Subcutaneous adipose tissue (tissue), 4 donors: ENCODE results near the gene NAMPT. TPM values are rescaled to one million over a fixed set of nuclear protein-coding genes. Genes with fewer than 3 reads are reported as not detected.

Experiments
- total RNA-seq, 4 donors: library from RNA; depleted of rRNA; stranded (reverse); fragments of >200 nt; gene quantifications; one replicate each; pipeline ENCODE4 v1.1.0, GENCODE V29; 2016
- TF ChIP-seq, protein P1 (sequence below): fragments of 450-650 bp; IDR thresholded peaks from one replicate; pipeline ENCODE4 v1.5.1; 2016; ENCODE audit warnings: low read depth, mild to moderate bottlenecking, control low read depth, antibody characterized with exemption, moderate library complexity

Gene NAMPT
- total RNA-seq, 4 donors from 2014 or later, result 118 to 436 (median 356) TPM

DNA sequence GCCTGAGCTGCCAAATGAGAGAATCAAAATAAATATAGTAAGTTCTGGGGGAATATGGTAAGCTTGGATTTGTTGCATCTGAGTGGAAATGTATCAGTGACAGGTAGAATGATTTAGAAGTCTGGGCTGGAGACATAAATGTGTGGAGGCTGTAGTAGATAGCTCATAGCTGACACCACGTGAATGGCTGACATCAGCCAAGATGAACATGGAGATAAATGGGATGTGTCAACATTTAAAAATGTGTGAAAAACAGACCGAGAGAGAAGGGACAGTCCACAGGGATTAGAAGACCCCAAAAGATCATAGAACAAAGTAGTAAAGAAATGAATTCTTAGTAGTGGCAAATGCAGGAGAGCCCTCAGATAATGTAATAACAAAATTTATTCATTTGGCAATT is 40.9 kb downstream of the NAMPT start:
- TF ChIP-seq, protein P1, sequence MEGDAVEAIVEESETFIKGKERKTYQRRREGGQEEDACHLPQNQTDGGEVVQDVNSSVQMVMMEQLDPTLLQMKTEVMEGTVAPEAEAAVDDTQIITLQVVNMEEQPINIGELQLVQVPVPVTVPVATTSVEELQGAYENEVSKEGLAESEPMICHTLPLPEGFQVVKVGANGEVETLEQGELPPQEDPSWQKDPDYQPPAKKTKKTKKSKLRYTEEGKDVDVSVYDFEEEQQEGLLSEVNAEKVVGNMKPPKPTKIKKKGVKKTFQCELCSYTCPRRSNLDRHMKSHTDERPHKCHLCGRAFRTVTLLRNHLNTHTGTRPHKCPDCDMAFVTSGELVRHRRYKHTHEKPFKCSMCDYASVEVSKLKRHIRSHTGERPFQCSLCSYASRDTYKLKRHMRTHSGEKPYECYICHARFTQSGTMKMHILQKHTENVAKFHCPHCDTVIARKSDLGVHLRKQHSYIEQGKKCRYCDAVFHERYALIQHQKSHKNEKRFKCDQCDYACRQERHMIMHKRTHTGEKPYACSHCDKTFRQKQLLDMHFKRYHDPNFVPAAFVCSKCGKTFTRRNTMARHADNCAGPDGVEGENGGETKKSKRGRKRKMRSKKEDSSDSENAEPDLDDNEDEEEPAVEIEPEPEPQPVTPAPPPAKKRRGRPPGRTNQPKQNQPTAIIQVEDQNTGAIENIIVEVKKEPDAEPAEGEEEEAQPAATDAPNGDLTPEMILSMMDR, result no peak

DNA sequence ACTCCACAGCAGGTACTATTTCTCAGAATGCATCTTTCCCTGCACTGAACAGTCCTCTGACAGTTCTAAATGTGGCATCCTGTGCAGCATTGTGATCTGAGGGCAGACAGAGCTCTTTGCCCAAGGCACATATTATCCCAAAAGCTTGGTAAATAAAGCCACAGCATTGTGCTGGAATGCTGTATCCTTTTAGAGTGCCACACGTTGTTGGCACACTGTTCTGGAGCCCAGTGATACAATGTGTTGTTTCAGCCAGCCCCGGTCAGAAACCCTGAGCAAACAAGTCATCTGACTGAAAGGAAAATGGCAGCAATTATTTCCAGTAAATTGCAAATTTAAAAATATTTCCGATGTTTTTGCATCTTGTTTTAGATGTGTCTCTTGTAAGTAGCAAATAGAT is 45.4 kb downstream of the NAMPT start:
- TF ChIP-seq, protein P1, result no peak

DNA sequence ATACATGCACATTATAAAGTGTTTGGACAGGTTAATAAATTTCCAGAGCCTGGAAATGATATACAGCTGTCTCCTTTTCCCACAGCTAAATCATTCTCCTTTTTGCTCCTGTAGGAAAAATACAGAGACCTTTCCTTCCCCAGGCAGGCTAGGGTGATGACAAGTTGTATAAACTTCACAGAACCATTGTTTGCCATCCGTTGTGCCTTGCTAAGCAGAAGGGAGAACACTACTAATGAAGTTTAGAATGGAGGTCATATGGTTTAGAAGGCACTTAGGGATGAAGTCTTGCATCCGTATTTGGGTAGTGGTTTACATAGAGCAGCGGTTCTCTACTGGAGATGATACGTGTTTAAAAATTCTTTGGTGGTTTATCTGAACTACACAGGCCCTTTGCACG is 46.0 kb downstream of the NAMPT start:
- TF ChIP-seq, protein P1, result no peak

DNA sequence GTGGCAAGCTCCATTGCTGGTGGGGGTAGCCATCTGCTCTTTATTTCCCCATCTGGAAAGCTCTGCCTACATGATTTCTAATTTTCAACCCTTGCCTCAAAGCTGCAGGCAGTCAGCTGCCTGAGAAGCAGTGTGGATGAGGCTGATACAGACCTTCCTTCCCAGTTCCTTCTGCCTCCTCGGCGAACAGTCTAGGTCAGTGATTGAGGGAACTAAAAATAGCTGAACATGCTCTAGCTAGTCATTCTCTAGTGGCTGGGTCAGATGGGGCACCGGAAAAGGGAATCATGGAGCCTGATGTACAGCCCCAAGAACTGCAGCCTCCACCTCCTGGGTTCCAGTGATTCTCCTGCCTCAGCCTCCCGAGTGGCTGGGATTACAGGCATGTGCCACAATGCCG is 48.7 kb downstream of the NAMPT start:
- TF ChIP-seq, protein P1, result no peak

DNA sequence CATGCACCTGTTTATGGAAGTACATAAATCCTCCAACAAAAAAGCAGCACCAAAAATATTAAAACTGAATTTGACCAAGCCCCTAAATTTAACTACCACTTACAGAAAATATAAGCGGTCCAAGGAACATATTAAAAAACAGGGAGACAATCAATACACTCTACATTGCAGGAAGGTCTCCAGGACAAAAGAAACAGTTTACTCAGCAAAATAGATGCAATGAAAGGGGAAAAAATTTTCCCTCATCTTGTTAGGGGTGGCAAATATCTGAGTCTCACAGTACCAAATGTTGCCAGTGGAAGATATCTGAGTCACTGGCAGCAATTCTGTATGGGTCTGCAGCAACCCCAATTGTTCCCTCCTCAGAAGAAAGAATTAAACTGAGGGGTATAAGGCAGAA is 50.4 kb downstream of the NAMPT start:
- TF ChIP-seq, protein P1, result no peak

DNA sequence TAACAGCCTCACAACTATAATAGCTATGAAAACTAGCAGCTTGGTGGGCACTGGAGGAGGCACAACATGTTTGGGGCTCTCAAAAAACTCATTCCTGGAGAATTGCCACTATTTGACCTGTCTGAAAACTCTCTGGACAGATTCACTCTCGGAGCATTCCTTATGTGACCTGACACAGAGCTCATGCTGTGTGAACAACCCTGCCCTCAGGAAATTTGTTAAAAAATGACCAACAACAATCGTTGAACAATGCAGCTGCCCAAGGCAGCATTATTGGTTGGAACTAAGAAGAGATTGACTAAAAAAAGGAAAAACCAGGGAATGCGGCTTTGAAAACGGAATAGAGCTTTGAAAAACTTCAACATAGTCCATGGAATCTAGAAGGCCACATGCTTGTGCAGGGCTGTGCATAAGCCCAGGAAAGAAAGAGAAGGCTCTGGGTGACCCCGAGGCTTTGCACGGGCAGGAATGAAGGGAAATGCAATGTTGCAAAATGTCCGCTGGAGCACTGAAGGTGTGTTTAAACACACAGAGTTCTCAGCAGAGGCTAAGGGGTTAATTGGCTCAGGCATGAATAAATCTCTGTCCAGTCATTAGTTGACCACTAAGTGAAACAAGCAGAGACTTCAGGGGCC is 52.8 kb downstream of the NAMPT start:
- TF ChIP-seq, protein P1, result no peak

DNA sequence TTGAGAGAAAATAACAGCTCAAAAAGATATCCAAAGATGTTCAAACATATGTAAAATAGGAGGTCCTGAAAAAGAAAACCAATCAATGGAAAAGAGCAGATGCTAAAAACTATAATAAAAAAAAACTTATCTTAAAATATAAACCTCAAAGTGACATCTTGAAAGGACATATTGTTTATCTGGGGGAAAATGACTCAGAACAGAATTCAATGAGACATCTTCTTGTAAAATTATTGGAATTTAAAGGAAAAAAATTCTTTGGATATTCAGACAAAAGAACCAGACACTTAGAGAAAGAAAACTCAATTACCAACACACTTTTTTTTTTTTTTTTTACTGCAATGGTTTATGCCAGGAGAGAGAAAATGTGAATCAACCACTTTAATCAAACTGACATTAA is 58.9 kb downstream of the NAMPT start:
- TF ChIP-seq, protein P1, result no peak
